Panc1 (cell line): ENCODE data around the gene CLEC2D. TPM values are rescaled to one million over a fixed set of nuclear protein-coding genes. Genes with fewer than 3 reads are reported as not detected.

Experiments used
- ATAC-seq: fragments of 200-7000 bp; cut with Tn5 transposase; 2 replicates; pipeline ENCODE4 v1.9.1; 2020; ENCODE audit warnings: mild to moderate bottlenecking, moderate library complexity
- BruUV-seq: library from RNA; stranded (reverse); fragments of 400-500 nt; replicated peaks from 2 replicates; lab custom pipeline; 2021; lab: Mats Ljungman, UMichigan
- CTCF ChIA-PET: fragments of 300-600 bp; sonication (Branson Sonifier 250); formaldehyde crosslinking; loops from one replicate; lab custom pipeline; 2022; ENCODE audit warnings: antibody characterized with exemption; lab: Charles Lee
- POLR2A ChIA-PET: fragments of 300-600 bp; sonication (Branson Sonifier 250); formaldehyde crosslinking; loops from one replicate; lab custom pipeline; 2022; ENCODE audit warnings: antibody characterized with exemption; lab: Charles Lee
- DNase-seq: peaks from one replicate; pipeline ENCODE4 v3.0.0-alpha.2; 2010; ENCODE audit warnings: low read depth, low spot score
- H3K27ac ChIP-seq: 2 replicates; pipeline ENCODE4 v1.5.1; 2011; ENCODE audit warnings: mild to moderate bottlenecking, low read length, inconsistent platforms
- H3K27me3 ChIP-seq: fragments of 200-500 bp; sonication (Bioruptor generic); 2 replicates; pipeline ENCODE4 v1.6.0; 2014; ENCODE audit warnings: low read length, inconsistent platforms; ENCODE audit not compliant: control insufficient read depth, insufficient read depth
- H3K36me3 ChIP-seq: fragments of 200-500 bp; sonication (Bioruptor generic); 2 replicates; pipeline ENCODE4 v1.5.1; 2014; ENCODE audit warnings: inconsistent platforms, mild to moderate bottlenecking, low read length, moderate library complexity; ENCODE audit not compliant: control insufficient read depth, insufficient read depth
- H3K4me1 ChIP-seq: 2 replicates; pipeline ENCODE4 v1.5.1; 2011; ENCODE audit warnings: inconsistent platforms, mild to moderate bottlenecking, low read length, moderate library complexity; ENCODE audit not compliant: control insufficient read depth, insufficient read depth
- H3K4me3 ChIP-seq, 2 experiments: 2 replicates each; pipeline ENCODE4 v1.5.1; 2011 to 2012; ENCODE audit warnings: low read depth in 2 of 2, low read length in 2 of 2, mild to moderate bottlenecking in 2 of 2, inconsistent platforms in 1 of 2, moderate library complexity in 1 of 2
- H3K9me3 ChIP-seq: fragments of 200-500 bp; sonication (Bioruptor generic); 2 replicates; pipeline ENCODE4 v1.5.1; 2014; ENCODE audit warnings: low read depth, mild to moderate bottlenecking, inconsistent platforms, low read length, moderate library complexity; ENCODE audit not compliant: control insufficient read depth, insufficient read depth
- POLR2AphosphoS5 ChIP-seq: IDR thresholded peaks from 2 replicates; pipeline ENCODE4 v1.6.1; 2012; ENCODE audit warnings: mild to moderate bottlenecking, low read depth, low read length, moderate library complexity
- SIN3A ChIP-seq: IDR thresholded peaks from 2 replicates; pipeline ENCODE4 v1.6.1; 2012; ENCODE audit warnings: low read depth, mild to moderate bottlenecking, low read length, moderate library complexity, borderline replicate concordance; ENCODE audit not compliant: insufficient read depth
- TCF7L2 ChIP-seq: IDR thresholded peaks from 2 replicates; pipeline ENCODE4 v1.6.1; 2011; ENCODE audit warnings: mild to moderate bottlenecking, low read depth, low read length, inconsistent platforms
- in situ Hi-C: cut with HindIII; loops from 2 replicates; pipeline ENCODE4 v1.10.0; 2016; ENCODE audit warnings: low sequenced_read_pairs, low pct_unique_long_range_greater_than_20kb
- intact Hi-C: fragments of 100-400 bp; cut with micrococcal nuclease; formaldehyde crosslinking; loops from one replicate; pipeline ENCODE4 v1.10.0; 2022; ENCODE audit not compliant: unreplicated experiment
- total RNA-seq: library from RNA; stranded (reverse); gene quantifications from one replicate; pipeline ENCODE4 v1.2.1, GENCODE V29; 2021; ENCODE audit not compliant: unreplicated experiment
- TF ChIP-seq, protein P1 (sequence below), 2 experiments: IDR thresholded peaks; 2 replicates each; pipeline ENCODE4 v1.6.1; 2011 to 2012; ENCODE audit warnings: low read depth in 2 of 2, control low read depth in 1 of 2, low read length in 1 of 2, mild to moderate bottlenecking in 1 of 2, moderate library complexity in 1 of 2; ENCODE audit not compliant: insufficient read depth in 1 of 2
- TF ChIP-seq, protein P2 (sequence below): fragments of 450-650 bp; IDR thresholded peaks from 2 replicates; pipeline ENCODE4 v1.5.1; 2017; ENCODE audit warnings: mild to moderate bottlenecking

Gene CLEC2D
- total RNA-seq, 1 experiment from 2014 or later: 2.3 TPM

DNA sequence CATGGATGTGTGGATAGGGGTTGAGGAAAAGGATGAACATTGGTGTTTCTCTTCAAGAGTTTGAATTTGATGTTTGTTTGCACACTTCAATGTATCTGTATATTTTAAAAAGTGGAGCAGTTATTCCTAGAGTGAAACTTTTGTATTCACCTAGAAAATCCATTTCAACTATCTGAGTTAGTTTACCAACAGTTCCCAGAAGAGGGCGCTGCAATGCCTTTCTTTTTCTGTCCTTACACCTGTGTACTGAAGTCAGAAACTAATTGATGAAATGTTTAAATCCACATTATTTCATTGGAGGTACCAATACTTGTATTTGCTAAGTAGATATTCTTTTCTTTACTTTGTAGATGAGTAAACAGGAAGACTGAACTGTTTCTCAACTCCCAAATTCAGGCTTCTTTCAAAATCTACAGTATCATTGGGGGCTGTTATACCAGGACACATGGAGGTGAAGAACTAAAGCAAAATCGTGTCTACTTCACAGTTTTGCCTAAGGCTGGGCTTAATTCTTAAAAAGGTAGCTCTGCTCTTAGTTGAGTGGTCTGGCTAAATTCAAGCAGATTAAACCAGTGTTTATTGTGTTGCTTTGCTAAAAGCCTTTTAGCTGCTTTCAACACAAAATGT, 35.2 kb upstream of the CLEC2D start:
- TF ChIP-seq POLR2AphosphoS5 (no peak), SIN3A (no peak)
- TF ChIP-seq, protein P1, sequence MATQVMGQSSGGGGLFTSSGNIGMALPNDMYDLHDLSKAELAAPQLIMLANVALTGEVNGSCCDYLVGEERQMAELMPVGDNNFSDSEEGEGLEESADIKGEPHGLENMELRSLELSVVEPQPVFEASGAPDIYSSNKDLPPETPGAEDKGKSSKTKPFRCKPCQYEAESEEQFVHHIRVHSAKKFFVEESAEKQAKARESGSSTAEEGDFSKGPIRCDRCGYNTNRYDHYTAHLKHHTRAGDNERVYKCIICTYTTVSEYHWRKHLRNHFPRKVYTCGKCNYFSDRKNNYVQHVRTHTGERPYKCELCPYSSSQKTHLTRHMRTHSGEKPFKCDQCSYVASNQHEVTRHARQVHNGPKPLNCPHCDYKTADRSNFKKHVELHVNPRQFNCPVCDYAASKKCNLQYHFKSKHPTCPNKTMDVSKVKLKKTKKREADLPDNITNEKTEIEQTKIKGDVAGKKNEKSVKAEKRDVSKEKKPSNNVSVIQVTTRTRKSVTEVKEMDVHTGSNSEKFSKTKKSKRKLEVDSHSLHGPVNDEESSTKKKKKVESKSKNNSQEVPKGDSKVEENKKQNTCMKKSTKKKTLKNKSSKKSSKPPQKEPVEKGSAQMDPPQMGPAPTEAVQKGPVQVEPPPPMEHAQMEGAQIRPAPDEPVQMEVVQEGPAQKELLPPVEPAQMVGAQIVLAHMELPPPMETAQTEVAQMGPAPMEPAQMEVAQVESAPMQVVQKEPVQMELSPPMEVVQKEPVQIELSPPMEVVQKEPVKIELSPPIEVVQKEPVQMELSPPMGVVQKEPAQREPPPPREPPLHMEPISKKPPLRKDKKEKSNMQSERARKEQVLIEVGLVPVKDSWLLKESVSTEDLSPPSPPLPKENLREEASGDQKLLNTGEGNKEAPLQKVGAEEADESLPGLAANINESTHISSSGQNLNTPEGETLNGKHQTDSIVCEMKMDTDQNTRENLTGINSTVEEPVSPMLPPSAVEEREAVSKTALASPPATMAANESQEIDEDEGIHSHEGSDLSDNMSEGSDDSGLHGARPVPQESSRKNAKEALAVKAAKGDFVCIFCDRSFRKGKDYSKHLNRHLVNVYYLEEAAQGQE (IDR thresholded peaks at IDR 0.05; ENCODE audit: insufficient read depth in 1 of 2, low read depth in 2 of 2, low read length in 1 of 2): no peak
- TF ChIP-seq, protein P2, sequence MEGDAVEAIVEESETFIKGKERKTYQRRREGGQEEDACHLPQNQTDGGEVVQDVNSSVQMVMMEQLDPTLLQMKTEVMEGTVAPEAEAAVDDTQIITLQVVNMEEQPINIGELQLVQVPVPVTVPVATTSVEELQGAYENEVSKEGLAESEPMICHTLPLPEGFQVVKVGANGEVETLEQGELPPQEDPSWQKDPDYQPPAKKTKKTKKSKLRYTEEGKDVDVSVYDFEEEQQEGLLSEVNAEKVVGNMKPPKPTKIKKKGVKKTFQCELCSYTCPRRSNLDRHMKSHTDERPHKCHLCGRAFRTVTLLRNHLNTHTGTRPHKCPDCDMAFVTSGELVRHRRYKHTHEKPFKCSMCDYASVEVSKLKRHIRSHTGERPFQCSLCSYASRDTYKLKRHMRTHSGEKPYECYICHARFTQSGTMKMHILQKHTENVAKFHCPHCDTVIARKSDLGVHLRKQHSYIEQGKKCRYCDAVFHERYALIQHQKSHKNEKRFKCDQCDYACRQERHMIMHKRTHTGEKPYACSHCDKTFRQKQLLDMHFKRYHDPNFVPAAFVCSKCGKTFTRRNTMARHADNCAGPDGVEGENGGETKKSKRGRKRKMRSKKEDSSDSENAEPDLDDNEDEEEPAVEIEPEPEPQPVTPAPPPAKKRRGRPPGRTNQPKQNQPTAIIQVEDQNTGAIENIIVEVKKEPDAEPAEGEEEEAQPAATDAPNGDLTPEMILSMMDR: peak; percentile 60; the same call in 1 of the 2 replicates
- H3K9me3 ChIP-seq: no peaks in the 10 kb centered on the region
- ATAC-seq (no peak), DNase-seq (no peak)
- in situ Hi-C loops: no loop called here
- H3K27me3 ChIP-seq: no peaks in the 10 kb centered on the region
- ChIA-PET POLR2A (no interaction called here), CTCF (interaction anchor here (1.2 kb wide), 1 partner anchor 74 kb away, joined by 4 read pairs; no protein-coding TSS in a partner anchor)
- H3K4me3 ChIP-seq: no peak overlapping the region
- no peak overlapping the region for H3K27ac ChIP-seq
- H3K4me1 ChIP-seq: no peaks in the 10 kb centered on the region
- no TSS peak for BruUV-seq
- intact Hi-C loops: loop anchor here (1.0 kb wide), 1 partner anchor 74 kb away; no protein-coding TSS in a partner anchor
- no peaks in the 10 kb centered on the region for H3K36me3 ChIP-seq

DNA sequence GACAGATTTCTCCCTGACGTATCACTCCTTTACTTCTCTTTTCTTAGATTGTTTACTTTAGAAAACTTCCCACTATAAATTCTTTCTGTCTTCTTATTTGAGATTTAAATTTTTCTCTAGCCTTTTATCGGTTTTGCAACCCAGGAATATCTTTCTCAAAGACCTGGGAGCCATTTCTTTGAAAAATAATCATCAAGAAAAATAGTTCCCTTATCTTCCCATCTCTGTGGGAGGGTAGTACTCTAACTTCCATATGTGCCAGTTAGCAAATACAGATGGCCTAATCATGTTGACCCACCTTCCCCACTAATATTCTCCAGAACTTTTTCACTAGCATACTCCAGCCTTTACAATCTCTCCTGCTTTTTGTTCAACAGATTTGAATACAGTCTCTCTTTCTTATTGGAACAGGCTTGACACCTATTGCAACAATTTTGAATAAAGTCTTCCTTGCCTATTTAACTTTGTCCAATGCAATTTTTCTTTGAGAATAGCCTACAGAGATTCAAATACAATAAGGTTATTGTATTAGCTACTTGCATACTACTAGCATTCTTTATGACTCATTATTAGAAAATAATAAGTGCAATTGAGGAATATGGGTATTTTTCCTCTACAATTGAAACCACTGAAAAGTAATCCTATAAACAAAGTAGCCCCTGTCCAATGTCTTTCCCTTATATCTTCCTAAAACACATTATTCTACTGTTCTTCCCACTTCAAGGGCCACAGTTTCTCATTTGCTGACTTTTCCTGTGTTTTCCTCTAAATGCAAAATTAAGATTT, 34.4 kb upstream of the CLEC2D start:
- in situ Hi-C loops (no loop called here), intact Hi-C loops (loop anchor here (1.0 kb wide), 1 partner anchor 73 kb away; no protein-coding TSS in a partner anchor)
- no peak overlapping the region for H3K27ac ChIP-seq
- H3K27me3 ChIP-seq: no peaks in the 10 kb centered on the region
- H3K36me3 ChIP-seq: no peaks in the 10 kb centered on the region
- ChIA-PET CTCF (interaction anchor here (1.2 kb wide), 1 partner anchor 73 kb away, joined by 4 read pairs; no protein-coding TSS in a partner anchor), POLR2A (no interaction called here)
- no peak for ATAC-seq
- H3K9me3 ChIP-seq: no peaks in the 10 kb centered on the region
- BruUV-seq: no TSS peak
- TF ChIP-seq, protein P2: no peak
- TF ChIP-seq TCF7L2 (no peak), SIN3A (no peak), POLR2AphosphoS5 (no peak)
- TF ChIP-seq, protein P1 (IDR thresholded peaks at IDR 0.05; ENCODE audit: insufficient read depth in 1 of 2, low read depth in 2 of 2, low read length in 1 of 2): no peak
- H3K4me1 ChIP-seq: no peaks in the 10 kb centered on the region
- no peak for DNase-seq
- no peak overlapping the region for H3K4me3 ChIP-seq
